B cell (primary cell): ENCODE measurements around the gene SFSWAP. TPM values are rescaled to one million over a fixed set of nuclear protein-coding genes. Genes with fewer than 3 reads are reported as not detected.
"Not testable (repeated sequence)": the region's sequence is repeated elsewhere in the genome, so short reads cannot be mapped to it uniquely, and the experiment has no call there.

Source experiments
- ATAC-seq: fragments of 200-7000 bp; cut with Tn5 transposase; one replicate; pipeline ENCODE4 v1.10.0; 2021; ENCODE audit warnings: low read depth, mild to moderate bottlenecking, moderate number of reproducible peaks, moderate library complexity
- CTCF ChIA-PET: fragments of 350-600 bp; sonication (Branson Sonifier 250); formaldehyde crosslinking; loops from one replicate; lab custom pipeline; 2021; ENCODE audit warnings: antibody characterized with exemption, inconsistent platforms; lab: Charles Lee
- POLR2A ChIA-PET: fragments of 350-600 bp; sonication (Branson Sonifier 250); formaldehyde crosslinking; loops from one replicate; lab custom pipeline; 2021; ENCODE audit warnings: antibody characterized with exemption; lab: Charles Lee
- DNase-seq: peaks from one replicate; pipeline ENCODE4 v3.0.0; 2013
- H2AFZ ChIP-seq: 2 replicates; pipeline ENCODE4 v1.6.1; 2012; ENCODE audit warnings: mild to moderate bottlenecking, low read depth, low read length; ENCODE audit not compliant: insufficient read depth, poor library complexity, severe bottlenecking
- H3K27ac ChIP-seq, 2 donors: 1 replicate in 1 of 2; 2 replicates in 1 of 2; pipeline ENCODE4 v1.5.1; 2012 to 2013; ENCODE audit warnings: low read length in 2 of 2, mild to moderate bottlenecking in 2 of 2, moderate library complexity in 1 of 2
- H3K27me3 ChIP-seq, 4 experiments: fragments of 200-600 bp in 1 of 4; sonication (generic) in 1 of 4; replicated peaks in 1 of 4; 1 replicate in 2 of 4; 2 replicates in 2 of 4; pipeline versions ENCODE4 v1.6.1 to v1.7.0; 2013 to 2016; ENCODE audit warnings: low read length in 3 of 4, mild to moderate bottlenecking in 2 of 4, mixed read lengths in 1 of 4, moderate library complexity in 1 of 4; ENCODE audit not compliant: insufficient read depth in 4 of 4, control insufficient read depth in 3 of 4; ENCODE audit errors: control extremely low read depth in 1 of 4
- H3K36me3 ChIP-seq, 2 experiments: replicated peaks in 1 of 2; 1 replicate in 1 of 2; 2 replicates in 1 of 2; pipeline versions ENCODE4 v1.6.1 to v1.7.1; 2013; ENCODE audit warnings: low read length in 1 of 2; ENCODE audit not compliant: insufficient read depth in 2 of 2, control insufficient read depth in 1 of 2; ENCODE audit errors: control extremely low read depth in 1 of 2, extremely low read depth in 1 of 2
- H3K4me1 ChIP-seq, 2 donors: fragments of 200-600 bp in 1 of 2; sonication (generic) in 1 of 2; 1 replicate in 1 of 2; 2 replicates in 1 of 2; pipeline versions ENCODE4 v1.5.1 to v1.6.1; 2013 to 2017; ENCODE audit warnings: low read length in 2 of 2; ENCODE audit not compliant: control insufficient read depth in 2 of 2, insufficient read depth in 2 of 2
- H3K4me2 ChIP-seq: replicated peaks from 2 replicates; pipeline ENCODE3; 2012; ENCODE audit warnings: mild to moderate bottlenecking, low read depth, low read length; ENCODE audit not compliant: poor library complexity, severe bottlenecking
- H3K4me3 ChIP-seq, 5 experiments: fragments of 200-600 bp in 1 of 5; sonication (generic) in 1 of 5; 1 replicate in 3 of 5; 2 replicates in 2 of 5; pipeline versions ENCODE4 v1.5.1 to v1.7.0; 2011 to 2016; ENCODE audit warnings: low read length in 4 of 5, mild to moderate bottlenecking in 4 of 5, low read depth in 2 of 5, control low read depth in 1 of 5, moderate library complexity in 1 of 5; ENCODE audit not compliant: insufficient read depth in 1 of 5; ENCODE audit errors: control extremely low read depth in 1 of 5, extremely low read depth in 1 of 5
- H3K79me2 ChIP-seq: fragments of 200-600 bp; sonication (generic); one replicate; pipeline ENCODE4 v1.6.0; 2016; ENCODE audit warnings: low read length; ENCODE audit not compliant: control insufficient read depth, insufficient read depth
- H3K9ac ChIP-seq: fragments of 200-600 bp; sonication (generic); 2 replicates; pipeline ENCODE4 v1.6.1; 2017; ENCODE audit warnings: mild to moderate bottlenecking, low read length, moderate library complexity
- H3K9me3 ChIP-seq, 3 donors: one replicate each; pipeline versions ENCODE4 v1.6.1 to v1.7.1; 2013; ENCODE audit warnings: low read length in 2 of 3; ENCODE audit not compliant: control insufficient read depth in 2 of 3, insufficient read depth in 1 of 3; ENCODE audit errors: control extremely low read depth in 1 of 3
- H4K20me1 ChIP-seq: 2 replicates; pipeline ENCODE4 v1.6.0; 2012; ENCODE audit warnings: mild to moderate bottlenecking, low read length; ENCODE audit not compliant: insufficient read depth, control insufficient read depth, poor library complexity, severe bottlenecking
- H3K27ac Mint-ChIP-seq: one replicate; pipeline ENCODE4 v1.8.0; 2021; ENCODE audit warnings: mixed read lengths
- H3K27me3 Mint-ChIP-seq: one replicate; pipeline ENCODE4 v1.8.0; 2021; ENCODE audit warnings: mixed read lengths
- H3K4me1 Mint-ChIP-seq: one replicate; pipeline ENCODE4 v1.8.0; 2021; ENCODE audit warnings: mixed read lengths
- H3K4me3 Mint-ChIP-seq: one replicate; pipeline ENCODE4 v1.8.0; 2021; ENCODE audit warnings: mixed read lengths
- H3K9me3 Mint-ChIP-seq: one replicate; pipeline ENCODE4 v1.8.0; 2022; ENCODE audit warnings: mixed read lengths; ENCODE audit not compliant: insufficient read depth
- EZH2 ChIP-seq: IDR thresholded peaks from 2 replicates; pipeline ENCODE4 v1.6.1; 2012; ENCODE audit warnings: borderline replicate concordance, low read depth, mild to moderate bottlenecking, moderate library complexity, low read length; ENCODE audit not compliant: insufficient read depth, poor library complexity, severe bottlenecking
- WGBS: methylation state at CpG from one replicate; pipeline ENCODE4 v1.1.5; 2013; ENCODE audit warnings: missing lambda C conversion rate; ENCODE audit not compliant: insufficient coverage; 5-methylcytosine and 5-hydroxymethylcytosine counted together
- intact Hi-C: fragments of 100-400 bp; cut with micrococcal nuclease; formaldehyde crosslinking; loops from one replicate; pipeline ENCODE4 v1.10.0; 2022
- polyA minus RNA-seq: library from RNA; depleted of rRNA, polyadenylated mRNA; stranded (reverse); fragments of >200 nt; gene quantifications from 2 replicates; pipeline ENCODE4 v1.2.3, GENCODE V29; 2012
- polyA plus RNA-seq: library from polyadenylated mRNA; depleted of rRNA; stranded (reverse); fragments of >200 nt; gene quantifications from 2 replicates; pipeline ENCODE4 v1.2.3, GENCODE V29; 2012
- total RNA-seq, 2 donors: library from RNA; stranded (reverse); fragments of 120-200 nt in 1 of 2; gene quantifications; 1 replicate in 1 of 2; 2 replicates in 1 of 2; pipeline versions ENCODE4 v1.2.3 to v1.2.4, GENCODE V29; 2013 to 2022
- TF ChIP-seq, protein P1 (sequence below): fragments of 200-600 bp; IDR thresholded peaks from one replicate; pipeline ENCODE4 v1.8.0; 2022; ENCODE audit warnings: antibody characterized with exemption, mild to moderate bottlenecking

SFSWAP gene
- total RNA-seq (122 and 135 TPM in 2 replicates), polyA plus RNA-seq (67.4 and 69.3 TPM in 2 replicates), polyA minus RNA-seq (65.1 and 109 TPM in 2 replicates)
- total RNA-seq (2013), result 49.2 TPM

DNA sequence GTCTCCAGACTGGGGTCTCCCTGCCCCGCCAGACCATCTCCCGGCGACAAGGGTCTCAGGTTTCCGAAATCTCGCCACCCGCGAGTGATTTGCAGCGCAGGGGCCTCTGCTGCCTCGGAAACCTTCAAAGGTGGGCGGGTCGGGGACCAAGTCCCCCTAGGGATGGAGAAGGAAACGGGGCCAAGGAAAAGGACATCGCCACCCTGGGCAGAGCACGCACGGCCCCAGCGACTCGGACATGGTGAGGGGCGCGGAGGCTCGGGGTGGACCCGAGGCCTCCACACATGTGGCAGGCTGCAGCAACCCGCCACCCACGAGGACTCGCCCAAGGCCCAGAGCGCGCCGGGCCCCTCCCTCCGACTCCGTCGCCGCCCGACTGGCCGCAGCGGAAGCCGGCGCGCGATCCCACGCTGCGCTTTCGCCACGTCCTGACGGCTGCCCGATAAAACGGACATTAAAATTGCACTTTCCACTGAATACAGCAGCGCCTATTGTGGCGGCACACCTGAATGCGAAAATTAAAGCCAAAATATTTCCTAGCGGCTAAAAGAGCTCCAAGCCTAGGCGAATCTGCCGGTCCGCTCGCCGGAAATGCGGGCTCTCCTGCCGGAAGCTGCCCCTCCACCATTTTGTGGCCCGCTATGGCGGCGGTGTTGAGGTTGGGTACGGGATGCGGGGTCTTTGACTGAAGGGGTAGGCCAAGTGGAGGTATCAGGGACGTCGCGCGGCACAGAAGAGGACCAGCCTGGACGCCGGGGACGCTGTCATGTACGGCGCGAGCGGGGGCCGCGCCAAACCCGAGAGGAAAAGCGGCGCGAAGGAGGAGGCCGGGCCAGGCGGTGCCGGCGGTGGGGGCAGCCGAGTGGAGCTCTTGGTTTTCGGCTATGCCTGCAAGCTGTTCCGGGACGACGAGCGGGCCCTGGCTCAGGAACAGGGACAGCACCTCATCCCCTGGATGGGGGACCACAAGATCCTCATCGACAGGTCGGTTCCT is at the start of gene SFSWAP:
TSS of gene SFSWAP (plus strand) at position 627 of the 994 bp plus-strand sequence. CDS start at position 767, 140 bp downstream.
- intact Hi-C loops, result loop anchor here (1.0 to 5.0 kb wide), 3 partner anchors 62 to 239 kb away; partner anchors contain the start of gene EP400
- peaks cover 35% of the 10 kb centered on the region for H3K79me2 ChIP-seq
- H3K27ac Mint-ChIP-seq, result peak within 1 kb of the TSS; percentile 99
- CTCF ChIA-PET, result interaction anchor here (0.8 to 1.3 kb wide), 2 partner anchors 19 to 63 kb away, joined by 3 read pairs; no protein-coding TSS in a partner anchor
- TF ChIP-seq EZH2, result no peak
- TF ChIP-seq, protein P1, sequence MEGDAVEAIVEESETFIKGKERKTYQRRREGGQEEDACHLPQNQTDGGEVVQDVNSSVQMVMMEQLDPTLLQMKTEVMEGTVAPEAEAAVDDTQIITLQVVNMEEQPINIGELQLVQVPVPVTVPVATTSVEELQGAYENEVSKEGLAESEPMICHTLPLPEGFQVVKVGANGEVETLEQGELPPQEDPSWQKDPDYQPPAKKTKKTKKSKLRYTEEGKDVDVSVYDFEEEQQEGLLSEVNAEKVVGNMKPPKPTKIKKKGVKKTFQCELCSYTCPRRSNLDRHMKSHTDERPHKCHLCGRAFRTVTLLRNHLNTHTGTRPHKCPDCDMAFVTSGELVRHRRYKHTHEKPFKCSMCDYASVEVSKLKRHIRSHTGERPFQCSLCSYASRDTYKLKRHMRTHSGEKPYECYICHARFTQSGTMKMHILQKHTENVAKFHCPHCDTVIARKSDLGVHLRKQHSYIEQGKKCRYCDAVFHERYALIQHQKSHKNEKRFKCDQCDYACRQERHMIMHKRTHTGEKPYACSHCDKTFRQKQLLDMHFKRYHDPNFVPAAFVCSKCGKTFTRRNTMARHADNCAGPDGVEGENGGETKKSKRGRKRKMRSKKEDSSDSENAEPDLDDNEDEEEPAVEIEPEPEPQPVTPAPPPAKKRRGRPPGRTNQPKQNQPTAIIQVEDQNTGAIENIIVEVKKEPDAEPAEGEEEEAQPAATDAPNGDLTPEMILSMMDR, result no peak
- WGBS, result 1% methylated on average over 90 of the region's 90 CpGs
- H3K4me1 Mint-ChIP-seq, result peaks cover 30% of the 10 kb centered on the region
- peak within 1 kb of the TSS; percentile 97 for H3K9ac ChIP-seq
- DNase-seq (peak; percentile 92), ATAC-seq (peak; percentile 95)
- peaks cover 2 to 26% of the 10 kb centered on the region in 2 experiments for H3K36me3 ChIP-seq
- peak within 1 kb of the TSS; percentile 93 to 99 for H3K27ac ChIP-seq
- no peaks in the 10 kb centered on the region for H3K9me3 ChIP-seq
- H2AFZ ChIP-seq, result peak within 1 kb of the TSS; percentile 98
- H3K9me3 Mint-ChIP-seq, result peaks cover 3% of the 10 kb centered on the region
- H3K4me2 ChIP-seq, result peak within 1 kb of the TSS; percentile 93
- H3K4me3 ChIP-seq, result peak within 1 kb of the TSS; percentile 83 to 100 (median 96)
- H3K4me1 ChIP-seq, result peaks cover 16 to 22% of the 10 kb centered on the region in 2 donors
- H3K4me3 Mint-ChIP-seq, result peak within 1 kb of the TSS; percentile 98
- no peaks in the 10 kb centered on the region for H3K27me3 Mint-ChIP-seq
- POLR2A ChIA-PET, result interaction anchor here (0.6 kb wide), 2 partner anchors 213 to 719 kb away, joined by 7 to 13 read pairs; no protein-coding TSS in a partner anchor
- H3K27me3 ChIP-seq, result no peaks in the 10 kb centered on the region
- H4K20me1 ChIP-seq, result peaks cover 20% of the 10 kb centered on the region

DNA sequence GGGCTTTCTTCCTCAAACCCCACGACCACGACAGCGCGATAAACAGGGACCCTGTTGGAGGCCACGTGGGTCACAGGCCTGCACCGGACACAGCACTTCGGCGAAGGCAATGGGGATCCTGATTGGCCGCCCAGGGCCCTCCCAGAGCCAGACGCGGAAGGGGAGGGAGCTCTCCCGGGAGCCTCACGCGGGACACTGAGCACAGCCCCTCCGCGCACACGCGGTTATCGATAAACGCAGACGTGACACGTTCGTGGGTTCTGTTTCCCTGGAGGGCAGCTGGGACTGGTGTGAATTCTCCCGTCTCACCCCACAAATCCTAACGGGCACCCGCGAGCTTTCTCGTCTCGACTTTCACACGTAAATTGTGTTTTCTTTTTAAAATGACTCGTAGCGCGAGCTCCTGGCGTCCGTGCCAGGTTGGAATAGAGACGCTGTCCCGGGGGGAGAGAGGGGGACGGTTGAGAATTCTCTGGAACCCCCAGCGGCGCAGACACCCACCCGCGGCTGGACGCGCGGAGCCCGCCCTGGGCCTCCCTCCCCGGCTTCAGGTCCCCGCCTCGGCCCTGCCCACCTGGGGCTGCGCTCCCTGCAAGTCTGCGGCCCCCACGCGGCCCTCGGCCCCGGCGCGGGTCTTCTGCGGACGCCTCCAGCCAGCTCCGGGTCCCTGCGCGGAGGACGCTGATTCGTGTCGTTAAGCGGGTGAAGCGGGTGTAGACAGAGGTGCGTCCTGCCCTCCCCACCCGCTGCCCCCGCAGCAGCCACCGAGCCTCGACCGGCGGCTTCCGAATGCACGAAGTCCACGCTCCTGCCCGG is 49.5 kb upstream of the SFSWAP start:
- H3K27me3 Mint-ChIP-seq, result peaks cover 20% of the 10 kb centered on the region
- H3K4me2 ChIP-seq, H3K36me3 ChIP-seq, ATAC-seq, H3K9me3 Mint-ChIP-seq, CTCF ChIA-PET, POLR2A ChIA-PET, DNase-seq, H3K27ac ChIP-seq, H3K79me2 ChIP-seq, H3K9me3 ChIP-seq, H3K4me1 Mint-ChIP-seq, H4K20me1 ChIP-seq, H3K4me1 ChIP-seq, H3K27ac Mint-ChIP-seq, H3K9ac ChIP-seq, H3K4me3 Mint-ChIP-seq, intact Hi-C loops: not testable (repeated sequence)
- H3K4me3 ChIP-seq, result peak overlapping the region in 2 of 5 experiments; percentile 30 to 35
- H3K27me3 ChIP-seq, result peaks cover 0 to 13% (median 2%) of the 10 kb centered on the region in 4 experiments
- H2AFZ ChIP-seq, result peak overlapping the region; percentile 33
- WGBS, result no CpG with 5 or more reads among the region's 78 CpGs

DNA sequence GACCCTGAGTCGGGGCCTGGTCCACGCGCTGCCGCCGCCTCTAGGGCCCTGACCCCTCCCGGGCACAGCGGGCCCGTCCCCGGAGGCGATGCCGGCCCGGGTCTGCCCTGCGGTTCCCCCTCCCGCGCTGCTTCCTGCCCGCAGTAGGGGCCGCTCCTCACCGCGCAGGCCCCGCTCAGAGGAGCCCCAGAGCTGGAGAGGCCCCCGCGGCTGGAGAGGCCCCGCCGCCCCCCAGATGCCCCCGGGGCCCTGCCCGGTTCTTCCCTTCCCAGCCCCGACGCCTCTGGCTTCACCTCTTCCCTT is 49.0 kb upstream of the SFSWAP start:
- H3K4me3 Mint-ChIP-seq, ATAC-seq, H3K9me3 Mint-ChIP-seq, POLR2A ChIA-PET, CTCF ChIA-PET, H3K36me3 ChIP-seq, H3K4me3 ChIP-seq, H3K79me2 ChIP-seq, H3K27ac ChIP-seq, DNase-seq, H4K20me1 ChIP-seq, H2AFZ ChIP-seq, intact Hi-C loops, H3K4me2 ChIP-seq, H3K9me3 ChIP-seq, H3K4me1 Mint-ChIP-seq, H3K27ac Mint-ChIP-seq, H3K4me1 ChIP-seq, H3K9ac ChIP-seq: not testable (repeated sequence)
- WGBS, result no CpG with 5 or more reads among the region's 28 CpGs
- peaks cover 0 to 13% (median 2%) of the 10 kb centered on the region in 4 experiments for H3K27me3 ChIP-seq
- H3K27me3 Mint-ChIP-seq, result peaks cover 16% of the 10 kb centered on the region
